Stimulated activated CD4-positive, alpha-beta T cell treated with anti-CD3 and anti-CD28 coated beads, Interleukin-12 subunit alpha, Interleukin-12 subunit beta, amount 100 ng/mL, for 48 hours (primary cell): Measurements from ENCODE around the gene TRAPPC11.

Experiments
- DNase-seq, 3 donors: peaks; one replicate each; pipeline ENCODE4 v3.0.0-alpha.2; 2020; ENCODE audit warnings: low read depth in 2 of 3, low spot score in 1 of 3

TRAPPC11 gene

DNA sequence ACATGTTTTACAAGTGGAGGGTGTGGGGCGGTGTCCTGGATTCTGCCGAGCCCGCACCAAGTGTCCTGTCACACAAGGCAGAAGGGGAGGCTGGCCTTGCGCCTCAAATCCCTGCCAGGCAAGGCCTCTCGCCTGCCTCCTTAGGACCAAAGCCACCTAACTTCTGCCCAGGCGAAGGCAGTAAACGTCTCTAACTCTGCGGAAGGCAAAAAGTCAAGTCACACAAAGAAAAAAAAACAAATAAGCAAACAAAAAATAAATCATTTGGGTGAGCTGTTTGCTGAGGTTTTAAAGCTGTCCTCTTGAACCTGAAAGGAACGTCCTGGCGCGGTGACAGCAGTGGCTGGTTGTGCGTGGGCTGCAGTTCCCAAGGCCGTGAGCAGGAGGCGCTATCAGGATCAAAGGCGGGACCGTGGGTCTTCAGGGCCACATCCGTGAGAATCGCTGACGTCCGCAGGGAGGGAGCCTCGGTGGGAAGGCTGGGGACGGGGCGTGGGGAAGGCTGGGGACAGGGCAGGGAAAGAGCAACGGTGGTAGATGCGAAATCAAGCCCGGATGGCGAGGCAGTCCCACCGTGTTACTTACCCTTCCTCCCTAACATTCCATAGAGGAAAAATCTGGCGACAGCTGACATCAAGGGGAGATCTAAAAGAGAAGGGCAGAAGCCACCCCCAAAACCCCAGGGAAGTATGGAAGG, 99.1 kb downstream of the TRAPPC11 start:
- no peak for DNase-seq

- no peak for DNase-seq
Measured at GRCh38 chr4:183758758-183759447, 99.8 kb downstream of the TRAPPC11 start.

- no peak for DNase-seq
Measured at GRCh38 chr4:183760326-183760725, 101.2 kb downstream of the TRAPPC11 start.
